GM12874 (cell line): Measurements from ENCODE around the gene NTM.

Source experiments
- TF ChIP-seq, protein P1 (sequence below): IDR thresholded peaks from 2 replicates; pipeline ENCODE4 v1.5.1; 2011; ENCODE audit warnings: low read depth, mild to moderate bottlenecking, control low read depth, low read length, moderate library complexity; ENCODE audit not compliant: insufficient read depth

The NTM gene

DNA sequence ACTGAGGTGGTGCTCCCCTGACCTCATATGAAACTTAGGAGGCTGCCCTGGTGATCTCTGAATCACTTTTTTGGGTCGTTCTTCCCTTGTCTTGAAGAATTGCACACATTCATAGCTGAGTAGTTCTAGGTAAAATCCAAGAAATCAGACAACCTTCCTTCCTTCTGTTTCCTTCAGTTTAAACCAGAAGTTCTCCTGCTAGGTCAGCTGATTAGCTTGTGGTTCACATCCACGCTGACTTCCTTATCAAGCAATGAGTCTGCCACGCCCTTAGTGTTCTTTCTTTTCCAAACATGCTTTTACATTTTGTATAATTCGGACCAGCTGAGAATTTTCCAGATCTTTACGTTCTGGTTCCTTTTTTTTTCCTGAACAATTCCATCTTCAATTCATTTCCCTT, 892.8 kb downstream of the NTM start:
- TF ChIP-seq, protein P1, sequence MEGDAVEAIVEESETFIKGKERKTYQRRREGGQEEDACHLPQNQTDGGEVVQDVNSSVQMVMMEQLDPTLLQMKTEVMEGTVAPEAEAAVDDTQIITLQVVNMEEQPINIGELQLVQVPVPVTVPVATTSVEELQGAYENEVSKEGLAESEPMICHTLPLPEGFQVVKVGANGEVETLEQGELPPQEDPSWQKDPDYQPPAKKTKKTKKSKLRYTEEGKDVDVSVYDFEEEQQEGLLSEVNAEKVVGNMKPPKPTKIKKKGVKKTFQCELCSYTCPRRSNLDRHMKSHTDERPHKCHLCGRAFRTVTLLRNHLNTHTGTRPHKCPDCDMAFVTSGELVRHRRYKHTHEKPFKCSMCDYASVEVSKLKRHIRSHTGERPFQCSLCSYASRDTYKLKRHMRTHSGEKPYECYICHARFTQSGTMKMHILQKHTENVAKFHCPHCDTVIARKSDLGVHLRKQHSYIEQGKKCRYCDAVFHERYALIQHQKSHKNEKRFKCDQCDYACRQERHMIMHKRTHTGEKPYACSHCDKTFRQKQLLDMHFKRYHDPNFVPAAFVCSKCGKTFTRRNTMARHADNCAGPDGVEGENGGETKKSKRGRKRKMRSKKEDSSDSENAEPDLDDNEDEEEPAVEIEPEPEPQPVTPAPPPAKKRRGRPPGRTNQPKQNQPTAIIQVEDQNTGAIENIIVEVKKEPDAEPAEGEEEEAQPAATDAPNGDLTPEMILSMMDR, result no peak

DNA sequence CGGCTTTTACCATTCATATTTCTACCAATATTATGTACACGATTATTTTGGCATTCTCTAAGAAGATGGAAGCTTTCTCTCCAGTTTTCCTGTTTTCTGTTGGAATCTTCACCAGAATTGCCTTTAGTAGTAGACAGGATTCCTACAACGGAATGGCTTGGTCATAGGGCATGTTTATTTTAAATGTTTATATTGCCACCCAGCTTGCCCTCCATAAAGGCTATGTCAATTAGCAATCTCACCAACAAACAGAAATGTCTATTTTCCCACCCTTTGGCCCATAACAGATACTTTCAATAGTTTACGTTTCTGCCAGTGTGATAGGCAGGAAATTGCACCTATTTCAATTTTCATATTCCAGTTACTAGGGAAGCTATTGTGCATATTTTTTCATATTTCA, 893.5 kb downstream of the NTM start:
- TF ChIP-seq, protein P1, result no peak

DNA sequence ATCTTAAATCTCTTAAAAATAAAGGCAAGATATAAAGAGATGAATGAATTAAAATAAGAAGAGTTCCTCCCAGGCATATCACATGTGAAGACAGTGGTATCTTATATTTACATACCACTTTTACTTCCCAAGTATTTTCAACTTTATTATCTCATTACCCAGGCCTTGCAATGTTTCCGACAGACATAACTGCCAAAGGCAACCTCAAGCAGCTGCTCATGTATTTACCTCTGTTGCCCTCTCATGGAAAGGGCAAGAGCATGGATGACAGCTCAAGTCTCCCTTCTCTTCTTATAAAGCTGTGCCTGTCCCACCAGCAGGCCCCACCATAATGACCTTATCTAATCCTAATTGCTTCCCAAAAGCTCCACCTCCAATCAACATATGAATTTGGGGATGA, 894.2 kb downstream of the NTM start:
- TF ChIP-seq, protein P1, result no peak

DNA sequence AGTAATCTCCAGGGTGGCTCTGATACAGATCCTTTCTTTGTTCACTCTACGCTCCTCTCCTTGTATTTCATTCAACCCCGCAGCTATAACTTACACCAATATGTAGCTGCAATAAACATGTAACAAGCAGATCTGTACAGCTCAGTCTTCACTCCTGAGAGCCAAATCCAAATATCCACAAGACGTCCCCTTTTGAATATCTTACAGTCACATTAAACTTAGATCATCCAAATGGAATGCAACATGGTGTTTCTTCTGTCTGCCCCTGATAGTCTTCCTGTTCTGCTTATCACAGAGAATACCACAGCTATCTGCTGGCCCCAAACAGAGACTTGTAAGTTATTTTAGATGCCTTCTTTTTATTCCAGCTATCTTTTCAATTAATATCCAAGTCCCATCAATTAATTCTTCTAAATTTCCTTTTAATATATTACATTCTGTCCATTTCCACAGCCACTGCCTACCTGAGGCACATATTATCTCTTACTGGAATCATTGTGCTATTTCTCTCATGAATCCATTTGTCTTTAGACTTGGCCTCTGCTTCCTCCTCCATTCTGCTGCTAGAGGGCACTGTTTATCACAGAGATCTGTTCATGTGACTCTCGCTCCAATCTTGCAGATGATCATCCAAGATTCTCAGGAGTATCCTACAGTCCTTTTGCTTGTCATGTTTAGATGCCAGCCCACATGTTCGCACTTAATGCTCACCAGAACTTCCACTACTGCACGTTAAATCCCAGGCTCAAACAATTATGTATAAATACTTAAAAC, 908.6 kb downstream of the NTM start:
- TF ChIP-seq, protein P1, result peak; percentile 59

DNA sequence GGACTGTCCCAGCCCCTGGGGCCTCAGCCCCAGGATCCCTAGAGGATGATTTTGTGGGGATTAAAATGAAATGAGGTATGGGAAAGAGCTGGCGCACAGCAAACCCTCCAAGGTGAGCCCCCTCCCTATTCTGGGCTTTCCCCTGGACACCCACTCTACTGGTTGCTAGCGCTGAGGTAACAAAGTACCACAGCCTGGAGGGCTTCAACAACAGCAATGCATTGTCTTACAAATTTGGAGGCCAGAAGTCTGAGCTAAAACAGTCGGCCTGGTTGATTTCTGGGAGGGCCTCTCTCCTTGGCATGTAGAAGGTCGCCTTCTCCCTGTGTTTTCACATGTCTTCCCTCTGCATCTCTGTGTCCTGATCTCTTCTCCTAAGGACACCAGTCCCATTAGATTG, 913.6 kb downstream of the NTM start:
- TF ChIP-seq, protein P1, result no peak

DNA sequence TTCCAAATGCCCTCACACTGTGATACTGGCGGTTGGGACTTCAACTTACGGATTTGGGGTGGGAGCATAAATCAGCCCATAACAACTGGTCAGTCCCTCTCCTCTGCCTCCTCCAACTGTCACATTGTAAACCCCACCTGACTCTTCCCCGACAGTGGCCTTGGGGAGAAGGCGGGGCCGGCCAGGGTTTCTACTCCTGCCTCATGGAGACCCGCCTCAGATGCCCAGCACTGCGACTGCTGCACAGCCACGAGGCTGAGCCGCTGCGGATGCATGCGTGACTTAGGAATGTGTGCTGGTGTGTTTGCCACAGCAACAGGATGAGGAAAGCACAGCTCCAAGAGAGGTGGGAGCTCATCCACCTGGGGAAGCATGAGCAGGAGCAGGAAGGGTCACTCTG, 914.2 kb downstream of the NTM start:
- TF ChIP-seq, protein P1, result no peak

DNA sequence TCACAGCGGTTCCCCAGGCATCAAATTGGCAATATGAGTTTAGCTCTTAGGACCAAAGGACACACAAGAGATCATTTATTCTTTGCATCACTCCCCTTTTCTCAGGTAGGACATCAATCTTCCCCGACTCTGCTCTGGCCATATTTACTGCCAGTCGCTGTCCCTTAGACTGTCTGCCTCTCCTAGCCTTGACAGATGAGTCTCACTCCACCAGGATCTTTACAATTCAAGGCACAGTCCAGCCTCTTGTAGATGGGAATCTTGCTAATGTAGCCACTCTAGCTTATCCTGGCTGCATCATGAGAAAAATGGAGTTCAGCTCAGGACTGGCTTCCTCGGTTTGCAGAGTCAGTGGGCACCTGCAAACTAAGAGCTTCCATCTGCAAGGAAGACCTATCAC, 915.2 kb downstream of the NTM start:
- TF ChIP-seq, protein P1, result no peak
